ENCODE data around the gene LAPTM5. TPM values are rescaled to one million over a fixed set of nuclear protein-coding genes. Genes with fewer than 3 reads are reported as not detected.

Gene LAPTM5
- total and polyA plus RNA-seq, 2 donors (not counting 3 experiments of a cell fraction or from before 2014, with no cell fraction given): 83.4 to 95.2 TPM

GRCh38 chr1:30734580-30734979 lies 23.0 kb downstream of the LAPTM5 start:
- CTCF ChIA-PET: interaction anchor here (1.8 kb wide), 1 partner anchor 45 kb away, joined by 9 read pairs; no protein-coding TSS in a partner anchor
- H3K36me3 ChIP-seq (ENCODE audit: control insufficient read depth in 2 of 2, extremely low read depth in 1 of 2, insufficient read depth in 2 of 2, low read length in 2 of 2): peaks cover 2 to 3% of the 10 kb centered on the region in 2 experiments
- no peaks in the 10 kb centered on the region for H3K9me1 ChIP-seq (replicated peaks; ENCODE audit: control insufficient read depth, extremely low read depth, insufficient read depth, low read length)
- no peak overlapping the region for H3K9ac ChIP-seq (replicated peaks; ENCODE audit: extremely low read depth, insufficient read depth, low read length)
- H3K79me2 ChIP-seq (ENCODE audit: control insufficient read depth, insufficient read depth, low read length): no peaks in the 10 kb centered on the region
- no TSS peak for BruUV-seq (replicated peaks)
- DNase-seq (ENCODE audit: low read depth, low spot score) (no peak), FAIRE-seq (no peak)
- H3K4me1 ChIP-seq (ENCODE audit: control insufficient read depth, extremely low read depth, insufficient read depth, low read length): no peaks in the 10 kb centered on the region
- H3K9me3 ChIP-seq (replicated peaks; ENCODE audit: control insufficient read depth, insufficient read depth, low read length): no peaks in the 10 kb centered on the region
- POLR2A ChIA-PET: no interaction called here
- H3K27me3 ChIP-seq (ENCODE audit: control insufficient read depth in 2 of 2, insufficient read depth in 2 of 2, low read length in 2 of 2): no peaks in the 10 kb centered on the region
- dilution Hi-C loops (cut with MboI; ENCODE audit: extremely low pct_ligation_motif_present, low sequenced_read_pairs) (no loop called here), intact Hi-C loops (cut with micrococcal nuclease) (no loop called here)
- H3K4me3 ChIP-seq (replicated peaks in 1 of 3; ENCODE audit: insufficient read depth in 1 of 3, low read depth in 1 of 3, low read length in 3 of 3): no peak overlapping the region
- no peak overlapping the region for H3K4me2 ChIP-seq (ENCODE audit: insufficient read depth, low read length)
- no peak overlapping the region for H2AFZ ChIP-seq (ENCODE audit: low read depth, low read length)
- no peak overlapping the region for H3K27ac ChIP-seq (ENCODE audit: insufficient read depth, low read depth, low read length)
- no peaks in the 10 kb centered on the region for H4K20me1 ChIP-seq (replicated peaks; ENCODE audit: control insufficient read depth, extremely low read depth, insufficient read depth, low read length)
- TF ChIP-seq FOS (IDR thresholded peaks at IDR 0.05; ENCODE audit: borderline replicate concordance, insufficient read depth, low read length) (no peak), EZH2 (IDR thresholded peaks at IDR 0.05; ENCODE audit: borderline replicate concordance, low read depth, low read length, severe bottlenecking) (no peak), CTCF (IDR thresholded peaks at IDR 0.05; ENCODE audit: extremely low read depth in 1 of 2, insufficient read depth in 1 of 2, low read depth in 1 of 2, low read length in 2 of 2) (no peak), MAX (IDR thresholded peaks at IDR 0.05; ENCODE audit: insufficient read depth, insufficient read length) (no peak), JUN (IDR thresholded peaks at IDR 0.05; ENCODE audit: borderline replicate concordance, insufficient read depth, insufficient read length, low read depth) (no peak), MYC (IDR thresholded peaks at IDR 0.05; ENCODE audit: low read depth, low read length) (no peak), POLR2AphosphoS5 (IDR thresholded peaks at IDR 0.05; ENCODE audit: insufficient read depth, low read depth, low read length) (no peak), POLR2A (IDR thresholded peaks at IDR 0.05; ENCODE audit: low read depth, low read length) (no peak), GATA2 (IDR thresholded peaks at IDR 0.05; ENCODE audit: insufficient read depth, insufficient read length, low read depth, low read length) (no peak)
